Measurements from ENCODE around the gene MIPEP.

Gene MIPEP

DNA sequence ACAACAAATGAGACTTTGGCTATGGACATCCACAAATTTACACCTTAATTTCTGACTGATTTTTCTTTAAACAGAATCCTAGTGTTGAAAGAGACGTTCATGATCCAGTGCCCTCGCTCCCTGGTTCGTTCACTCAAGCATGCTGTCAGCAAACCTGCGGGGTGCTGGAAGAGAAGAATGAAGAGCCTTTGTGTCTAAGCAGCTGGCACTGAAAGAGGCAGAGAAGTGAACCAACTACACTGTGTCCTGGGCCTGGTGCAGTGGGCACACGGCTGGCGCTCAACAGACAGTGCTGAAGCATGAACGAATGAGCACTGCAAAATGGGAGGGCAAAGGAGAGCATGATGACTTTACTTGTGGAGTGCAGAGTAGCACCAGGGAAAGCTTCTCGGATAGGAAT, 46.8 kb downstream of the MIPEP start:
- no peak for FAIRE-seq
- TF ChIP-seq, protein P1, sequence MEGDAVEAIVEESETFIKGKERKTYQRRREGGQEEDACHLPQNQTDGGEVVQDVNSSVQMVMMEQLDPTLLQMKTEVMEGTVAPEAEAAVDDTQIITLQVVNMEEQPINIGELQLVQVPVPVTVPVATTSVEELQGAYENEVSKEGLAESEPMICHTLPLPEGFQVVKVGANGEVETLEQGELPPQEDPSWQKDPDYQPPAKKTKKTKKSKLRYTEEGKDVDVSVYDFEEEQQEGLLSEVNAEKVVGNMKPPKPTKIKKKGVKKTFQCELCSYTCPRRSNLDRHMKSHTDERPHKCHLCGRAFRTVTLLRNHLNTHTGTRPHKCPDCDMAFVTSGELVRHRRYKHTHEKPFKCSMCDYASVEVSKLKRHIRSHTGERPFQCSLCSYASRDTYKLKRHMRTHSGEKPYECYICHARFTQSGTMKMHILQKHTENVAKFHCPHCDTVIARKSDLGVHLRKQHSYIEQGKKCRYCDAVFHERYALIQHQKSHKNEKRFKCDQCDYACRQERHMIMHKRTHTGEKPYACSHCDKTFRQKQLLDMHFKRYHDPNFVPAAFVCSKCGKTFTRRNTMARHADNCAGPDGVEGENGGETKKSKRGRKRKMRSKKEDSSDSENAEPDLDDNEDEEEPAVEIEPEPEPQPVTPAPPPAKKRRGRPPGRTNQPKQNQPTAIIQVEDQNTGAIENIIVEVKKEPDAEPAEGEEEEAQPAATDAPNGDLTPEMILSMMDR (IDR thresholded peaks at IDR 0.05; ENCODE audit: insufficient read depth, missing control alignments) = no peak
- DNase-seq (ENCODE audit: insufficient read length, low spot score) = no peak

DNA sequence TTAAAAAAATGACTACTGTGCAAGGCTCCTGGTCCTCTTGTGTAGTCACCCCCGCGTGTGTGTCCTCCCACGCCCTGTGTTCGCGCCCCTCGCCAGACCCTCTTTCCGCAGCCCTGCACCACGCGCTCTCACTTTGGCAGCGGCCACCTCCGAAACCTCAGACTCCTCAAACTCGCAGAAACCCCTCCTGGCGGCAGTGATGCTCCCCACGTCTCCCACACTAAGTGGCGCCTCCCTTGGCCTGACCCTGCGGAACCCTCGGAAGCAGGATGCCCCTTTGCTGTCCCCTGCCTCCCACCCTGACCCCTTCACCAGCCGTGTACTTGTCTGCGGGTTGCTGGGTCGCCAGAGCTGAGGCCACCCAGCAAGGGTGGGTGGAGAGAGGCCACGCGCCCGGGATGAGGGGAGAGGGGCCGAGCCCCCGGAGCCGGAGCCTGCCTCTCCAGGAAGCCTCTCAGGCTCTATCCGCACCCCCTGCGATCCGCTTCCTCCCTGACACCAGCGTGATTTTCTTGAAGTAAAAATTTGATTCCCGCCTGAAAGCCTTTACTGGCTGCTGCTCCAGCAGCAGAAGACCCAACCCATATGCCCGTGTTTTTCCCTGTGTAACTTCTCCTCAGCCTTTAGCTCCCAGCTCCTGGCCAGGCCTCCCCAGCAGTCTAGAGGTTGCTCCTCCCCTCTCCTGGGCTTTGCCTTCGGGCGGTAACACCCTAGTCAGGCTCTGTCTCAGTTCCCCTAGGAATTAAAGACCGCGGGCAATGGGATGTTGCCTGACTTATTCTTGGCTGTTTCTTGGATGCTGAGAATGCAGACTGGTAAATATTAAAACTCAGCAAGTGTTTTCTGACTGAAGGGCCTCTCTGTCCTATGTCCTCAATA, 55.2 kb downstream of the MIPEP start:
- no peak for FAIRE-seq
- TF ChIP-seq, protein P1 (IDR thresholded peaks at IDR 0.05; ENCODE audit: insufficient read depth, missing control alignments) = no peak
- DNase-seq (ENCODE audit: insufficient read length, low spot score) = no peak

DNA sequence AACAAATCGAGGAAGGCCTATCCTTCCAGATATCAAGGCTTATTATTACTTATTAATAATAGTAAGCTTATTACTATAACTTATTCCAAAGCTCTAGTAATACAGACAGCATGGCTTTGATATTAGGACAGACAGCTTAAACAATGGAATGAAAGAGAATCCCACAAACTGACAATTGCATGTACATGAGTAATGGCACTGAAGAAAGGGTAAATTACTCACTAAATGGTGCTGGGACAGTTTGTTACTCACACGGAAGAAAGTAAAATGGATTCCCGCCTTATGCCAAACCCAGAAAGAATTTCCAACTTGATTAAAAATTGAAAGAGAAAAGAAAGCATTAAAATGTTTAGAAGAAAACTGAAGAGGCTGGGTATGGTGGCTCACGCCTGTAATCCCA, 60.3 kb downstream of the MIPEP start:
- no peak for DNase-seq (ENCODE audit: insufficient read length, low spot score)
- FAIRE-seq = no peak
- TF ChIP-seq, protein P1 (IDR thresholded peaks at IDR 0.05; ENCODE audit: insufficient read depth, missing control alignments) = no peak

DNA sequence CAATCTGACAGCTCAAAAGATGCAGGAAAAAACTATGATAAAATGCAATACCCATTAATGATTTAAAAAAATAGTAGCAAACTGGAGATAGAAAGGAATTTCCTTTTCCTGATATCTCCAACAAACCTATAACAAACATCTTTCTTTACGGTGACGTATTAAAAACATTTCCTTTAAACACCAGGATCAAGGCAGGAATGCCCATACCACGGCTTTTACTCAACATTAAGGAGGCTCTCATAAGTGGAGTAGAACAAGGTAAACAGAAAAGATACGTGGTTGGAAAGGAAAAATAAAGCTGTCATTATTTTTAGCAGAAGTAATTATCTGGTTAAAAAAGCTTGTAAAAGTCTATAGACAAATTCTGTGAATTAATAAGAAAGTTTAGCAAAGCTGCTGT, 61.1 kb downstream of the MIPEP start:
- DNase-seq (ENCODE audit: insufficient read length, low spot score) = no peak
- FAIRE-seq = no peak
- TF ChIP-seq, protein P1 (IDR thresholded peaks at IDR 0.05; ENCODE audit: insufficient read depth, missing control alignments) = no peak

DNA sequence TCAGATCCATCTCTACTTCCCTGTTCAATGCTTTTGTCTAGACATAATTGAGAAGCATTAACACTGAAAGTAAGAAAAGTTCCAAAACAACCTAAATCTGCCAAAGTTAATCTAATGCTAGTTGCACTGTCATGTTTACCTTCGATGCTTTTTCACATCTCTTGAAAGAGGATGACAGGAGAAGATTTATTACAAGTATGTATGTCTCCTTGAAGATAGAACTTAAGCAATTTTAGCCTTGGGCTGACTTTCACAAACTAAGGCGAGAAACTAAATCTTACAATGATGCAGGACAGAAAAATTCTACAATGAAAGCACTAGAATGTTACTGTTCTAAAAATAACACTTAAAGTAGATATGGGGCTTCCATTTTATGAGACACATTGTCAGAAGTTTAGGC, 64.0 kb downstream of the MIPEP start:
- TF ChIP-seq, protein P1 (IDR thresholded peaks at IDR 0.05; ENCODE audit: insufficient read depth, missing control alignments) = no peak
- DNase-seq (ENCODE audit: insufficient read length, low spot score) = no peak
- no peak for FAIRE-seq

- DNase-seq (ENCODE audit: insufficient read length, low spot score) (no peak), FAIRE-seq (no peak)
- TF ChIP-seq, protein P1 (IDR thresholded peaks at IDR 0.05; ENCODE audit: insufficient read depth, missing control alignments) = no peak
These were observed 64.8 kb downstream of the MIPEP start for GRCh38 chr13:23824371-23824770.

- TF ChIP-seq, protein P1 (IDR thresholded peaks at IDR 0.05; ENCODE audit: insufficient read depth, missing control alignments) = no peak
- DNase-seq (ENCODE audit: insufficient read length, low spot score) = no peak
- no peak for FAIRE-seq
These were observed 66.9 kb downstream of the MIPEP start for GRCh38 chr13:23822252-23822824.
